Hepatocyte (in vitro differentiated cells): ENCODE results near the gene CEP70.

Experiments used
- CTCF ChIP-seq: fragments of 200-600 bp; sonication (generic); IDR thresholded peaks from 2 replicates; pipeline ENCODE4 v1.5.1; 2016; ENCODE audit warnings: antibody characterized with exemption, mild to moderate bottlenecking; ENCODE audit not compliant: poor library complexity
- EZH2 ChIP-seq: fragments of 200-600 bp; sonication (generic); IDR thresholded peaks from 2 replicates; pipeline ENCODE4 v1.6.1; 2016; ENCODE audit warnings: antibody characterized with exemption, mild to moderate bottlenecking, borderline replicate concordance

GRCh38 chr3:138445236-138445635, 148.8 kb downstream of the CEP70 start:
- TF ChIP-seq CTCF, result no peak
- no peak for TF ChIP-seq EZH2
